Esophagus mucosa (tissue), 1 donor: Measurements from ENCODE around the gene BAHCC1. TPM values are rescaled to one million over a fixed set of nuclear protein-coding genes. Genes with fewer than 3 reads are reported as not detected.

Experiments used
- ATAC-seq: fragments of 200-7000 bp; cut with Tn5 transposase; one replicate; pipeline ENCODE4 v1.9.1; 2020
- total RNA-seq: library from RNA; stranded (reverse); gene quantifications from one replicate; pipeline ENCODE4 v1.2.4, GENCODE V29; 2023
- donor health status: DM: yes; HTN: yes; CAD: no.

The BAHCC1 gene
- total RNA-seq, 1 donor from 2014 or later, result 4.2 TPM

- ATAC-seq, result peak; percentile 1
Observed at GRCh38 chr17:81428121-81428515, 32.9 kb downstream of the BAHCC1 start.

DNA sequence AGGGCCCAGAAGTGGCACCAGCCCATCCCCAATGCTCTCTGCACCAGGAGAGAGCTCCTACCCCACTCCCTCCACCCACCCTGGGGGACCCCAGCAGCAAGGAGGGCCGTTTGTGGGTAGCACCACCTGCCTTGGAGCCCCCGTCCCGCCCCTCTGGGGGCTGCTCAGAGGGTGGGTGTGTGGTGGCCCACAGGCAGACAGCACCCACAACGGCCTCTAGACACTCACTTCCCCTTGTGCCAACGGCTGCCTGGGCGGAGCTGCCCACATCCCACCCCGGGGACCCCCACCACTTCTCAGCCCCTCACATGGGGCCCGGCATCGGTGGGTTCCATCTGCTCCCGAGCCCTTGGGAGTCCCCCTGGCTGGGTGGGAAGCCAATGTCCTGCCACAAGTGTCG, 33.3 kb downstream of the BAHCC1 start:
- ATAC-seq, result no peak

DNA sequence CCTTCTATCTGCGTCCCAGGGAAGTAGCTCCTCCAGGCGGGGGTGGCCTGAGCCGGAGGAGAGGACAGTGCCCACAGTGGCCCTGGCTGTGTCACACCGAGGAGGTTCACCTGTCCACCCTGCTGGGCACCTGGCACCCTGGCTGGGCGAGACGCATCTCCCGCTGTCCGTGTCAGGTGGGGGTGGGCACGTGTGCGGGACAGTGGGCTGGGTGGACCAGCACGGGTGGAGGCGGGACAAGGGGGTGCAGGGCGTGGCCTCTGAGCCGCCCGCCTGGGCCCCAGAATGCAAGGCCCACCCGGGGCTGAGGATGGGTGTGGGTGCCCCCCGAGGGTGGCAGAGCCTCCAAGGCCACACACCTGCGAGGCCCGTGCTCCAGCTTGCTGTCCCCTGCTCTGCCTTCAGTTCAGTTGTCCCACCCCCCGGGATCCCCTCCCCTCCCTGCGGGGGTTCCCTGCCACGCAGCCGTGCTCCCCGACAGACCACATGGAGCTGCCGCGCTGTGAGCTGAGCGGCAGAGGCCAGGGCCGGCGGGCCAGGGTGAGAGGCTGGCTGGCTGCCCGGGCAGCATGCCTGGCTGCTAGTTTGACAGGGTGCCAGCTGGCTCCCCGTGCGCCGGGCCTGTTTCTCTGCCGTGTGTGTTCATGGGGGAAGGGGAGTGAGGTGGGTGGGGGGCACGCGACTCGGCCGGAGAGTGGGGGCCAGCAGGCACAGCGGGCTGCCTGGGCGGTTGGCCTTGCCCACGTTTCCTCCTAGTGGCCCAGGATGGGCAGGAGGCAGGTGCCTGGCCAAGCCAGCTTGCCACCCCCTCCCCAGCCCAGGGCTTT, 33.9 kb downstream of the BAHCC1 start:
- peak; percentile 60 for ATAC-seq

DNA sequence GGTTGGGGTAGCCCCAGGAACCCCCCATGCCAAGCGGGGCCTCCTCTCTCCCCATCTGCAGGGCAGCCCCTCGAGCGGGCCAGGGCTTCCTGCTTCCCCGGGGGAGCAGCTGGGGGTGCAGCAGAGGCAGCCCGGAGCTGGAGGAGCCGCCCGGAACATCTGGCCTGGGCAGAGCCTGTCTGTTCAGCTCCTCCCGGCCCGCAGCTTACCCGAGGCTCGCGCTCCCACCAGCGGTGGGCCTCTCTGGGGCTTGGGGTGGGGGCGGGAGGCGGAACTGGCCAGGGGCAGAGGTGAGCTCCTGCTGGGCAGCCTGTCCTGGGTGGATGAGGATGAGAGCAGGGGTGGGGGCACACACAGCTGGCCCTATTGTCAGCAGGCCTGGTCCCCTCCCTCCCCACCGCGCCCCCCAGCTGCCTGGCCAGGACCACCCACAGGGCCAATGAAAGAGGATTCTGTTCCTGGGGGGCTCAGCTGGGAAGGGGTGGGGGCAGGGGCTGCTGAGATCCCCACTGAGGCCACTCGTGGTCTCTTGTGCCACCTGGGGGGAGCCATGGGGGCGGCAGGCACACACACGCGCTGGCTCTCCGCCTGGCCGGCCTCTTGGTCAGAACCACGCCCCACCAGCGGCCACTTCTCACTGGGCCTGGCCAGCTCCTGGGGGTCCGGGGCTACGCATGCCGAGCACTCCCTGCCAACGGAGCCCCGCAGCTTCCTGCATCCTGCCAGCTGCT, 34.7 kb downstream of the BAHCC1 start:
- ATAC-seq, result peak; percentile 24

GRCh38 chr17:81431545-81432482, 36.6 kb downstream of the BAHCC1 start:
- ATAC-seq, result no peak

DNA sequence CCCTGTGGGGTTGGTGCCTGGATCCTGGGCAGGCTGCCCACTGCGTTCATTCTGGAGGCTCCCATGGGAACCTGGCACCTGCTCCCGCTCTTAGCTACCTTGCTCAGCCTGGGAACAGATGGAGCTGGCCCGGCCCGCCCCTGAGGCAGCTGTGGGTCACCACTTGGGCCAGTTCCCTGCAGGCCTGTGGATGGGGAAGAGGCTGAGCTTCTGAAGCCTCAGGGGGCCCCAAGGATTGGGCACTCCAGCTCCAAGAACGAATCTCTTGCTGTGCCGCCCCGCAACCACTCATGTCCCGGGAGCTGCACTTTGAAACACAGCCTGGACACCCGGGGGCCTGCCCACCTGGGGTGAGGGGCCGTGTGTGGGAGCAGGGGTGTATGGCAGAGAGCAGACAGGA, 37.7 kb downstream of the BAHCC1 start:
- no peak for ATAC-seq

- no peak for ATAC-seq
Observed at GRCh38 chr17:81433656-81434055, 38.4 kb downstream of the BAHCC1 start.

DNA sequence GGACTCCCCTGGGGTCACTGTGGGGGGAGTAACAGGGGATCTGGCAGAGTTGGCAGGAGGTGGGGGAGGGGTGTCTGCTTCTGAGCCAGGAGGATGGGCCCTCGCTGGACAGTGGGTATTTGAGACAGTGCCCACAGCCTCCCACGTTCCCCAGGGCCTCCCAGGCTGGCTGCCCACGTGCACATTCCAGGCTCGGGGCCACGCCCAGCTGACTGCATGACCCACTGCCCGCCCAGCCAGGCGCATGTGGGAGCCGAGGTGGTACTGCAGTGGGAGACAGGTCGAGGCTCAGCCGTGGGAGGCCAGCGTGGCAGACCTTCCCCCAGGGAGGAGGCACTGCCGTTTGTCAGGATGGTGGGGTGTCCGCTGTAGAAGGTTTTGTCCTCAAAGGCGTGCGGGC, 38.8 kb downstream of the BAHCC1 start:
- no peak for ATAC-seq

DNA sequence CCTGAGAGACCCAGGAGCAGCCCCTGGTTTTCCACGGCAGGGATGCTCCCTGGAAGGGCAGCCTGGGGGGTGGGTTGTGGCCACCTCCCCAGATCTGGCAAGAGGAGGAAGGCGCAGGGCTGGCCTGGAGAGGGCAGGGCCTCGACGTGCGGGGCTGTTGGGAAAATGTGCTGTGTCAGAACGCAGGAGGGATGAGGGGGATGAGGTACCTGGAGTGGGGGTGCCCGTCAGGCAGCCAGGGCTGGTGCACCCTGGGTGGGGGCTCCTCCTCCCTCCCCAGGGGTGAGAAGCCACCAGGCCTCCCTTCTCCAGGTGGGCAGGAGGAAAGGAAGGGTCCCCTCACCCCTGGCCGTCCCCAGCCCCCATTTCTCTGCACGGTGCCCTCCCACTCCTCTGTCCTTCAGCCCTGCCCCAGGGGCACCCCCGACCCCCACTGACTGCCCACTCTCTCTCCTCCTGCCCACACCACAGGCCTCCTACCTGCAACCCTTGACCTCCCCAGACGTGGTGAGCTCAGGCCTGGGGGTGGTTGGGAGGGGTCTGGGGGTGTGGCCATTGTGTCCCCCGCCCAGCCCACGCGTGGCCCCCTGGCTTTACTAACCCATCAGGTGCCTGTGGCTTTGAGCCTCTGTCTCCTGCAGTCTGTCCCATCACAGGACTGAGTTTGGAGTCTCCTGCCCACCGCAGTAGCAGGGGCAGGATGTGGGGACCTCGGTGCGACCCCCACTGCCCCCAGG, 39.6 kb downstream of the BAHCC1 start:
- no peak for ATAC-seq

GRCh38 chr17:81435652-81436293, 40.5 kb downstream of the BAHCC1 start:
- ATAC-seq, result no peak

DNA sequence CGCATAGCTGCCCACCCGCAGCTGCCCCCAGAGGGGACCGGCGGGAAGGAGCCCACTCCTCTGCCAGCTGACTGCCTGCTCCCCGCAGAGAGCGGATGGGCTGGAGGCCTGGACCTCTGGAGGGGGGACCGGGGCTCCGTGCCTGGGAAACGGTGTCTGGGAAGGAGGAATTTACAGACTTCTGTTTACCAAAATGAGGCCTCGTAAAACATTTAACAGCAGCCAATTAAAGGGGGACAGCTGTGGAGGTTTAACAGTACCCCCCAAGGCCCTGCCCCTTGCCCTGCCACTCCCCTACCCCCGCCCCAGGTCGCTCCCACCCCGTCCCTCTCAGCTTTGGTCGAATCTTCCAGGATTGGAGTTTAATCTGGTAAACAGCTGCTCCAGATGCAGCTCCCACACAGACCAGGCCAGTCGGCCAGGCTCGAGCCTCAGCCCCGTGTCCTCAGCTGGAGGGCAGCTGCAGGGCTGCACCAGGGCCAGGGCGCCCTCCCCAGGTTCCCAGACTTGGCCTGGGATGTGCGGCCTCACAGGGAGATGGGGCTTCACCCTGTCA, 41.1 kb downstream of the BAHCC1 start:
- ATAC-seq, result no peak

DNA sequence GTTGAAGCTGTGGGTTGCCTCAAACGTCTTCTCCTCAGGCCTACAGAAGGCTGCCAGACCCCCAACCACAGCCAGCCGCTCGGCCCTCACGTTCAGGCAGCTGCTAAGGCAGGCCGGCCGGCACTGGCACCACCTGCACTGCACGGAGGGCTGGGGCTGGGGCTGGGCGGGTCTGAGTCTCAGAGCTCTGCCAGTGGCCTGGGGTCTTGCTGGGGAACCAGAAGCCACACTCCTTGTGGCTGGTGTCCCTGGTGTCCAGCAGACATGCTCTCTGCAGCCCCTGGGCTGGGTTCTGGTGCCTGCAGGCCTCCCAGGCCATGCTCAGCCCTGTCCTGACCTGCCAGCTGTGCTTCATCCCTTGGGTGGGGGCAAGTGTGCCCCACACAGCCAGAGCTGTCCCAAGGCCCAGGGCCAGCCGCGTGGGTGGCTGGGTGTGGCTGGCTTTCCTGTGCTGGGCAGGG, 42.0 kb downstream of the BAHCC1 start:
- ATAC-seq, result peak; percentile 7

GRCh38 chr17:81438007-81438659, 42.9 kb downstream of the BAHCC1 start:
- no peak for ATAC-seq

- ATAC-seq, result no peak
Observed at GRCh38 chr17:81438688-81439087, 43.4 kb downstream of the BAHCC1 start.

DNA sequence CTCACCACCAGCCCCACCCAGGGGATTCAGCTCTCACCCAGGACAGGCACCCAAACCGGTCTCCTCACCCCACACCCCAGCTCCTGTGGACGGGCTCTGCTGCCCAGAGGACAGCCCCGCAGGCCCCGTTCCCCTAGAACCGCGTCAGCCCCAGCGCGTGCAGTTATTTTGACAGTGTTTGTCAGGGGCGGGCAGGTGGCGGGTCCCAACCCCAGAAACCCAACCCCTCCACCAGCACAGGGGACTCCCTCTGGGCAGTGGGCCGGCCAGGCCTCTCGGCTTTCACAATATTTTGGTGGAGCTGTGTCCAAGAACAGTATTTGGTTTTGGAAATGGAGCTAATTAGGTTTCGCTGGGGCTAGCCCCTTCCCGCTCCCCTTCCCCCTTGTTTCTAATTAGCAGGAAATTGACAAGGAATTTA, 44.8 kb downstream of the BAHCC1 start:
- ATAC-seq, result no peak

GRCh38 chr17:81440511-81441244, 45.4 kb downstream of the BAHCC1 start:
- ATAC-seq, result no peak

DNA sequence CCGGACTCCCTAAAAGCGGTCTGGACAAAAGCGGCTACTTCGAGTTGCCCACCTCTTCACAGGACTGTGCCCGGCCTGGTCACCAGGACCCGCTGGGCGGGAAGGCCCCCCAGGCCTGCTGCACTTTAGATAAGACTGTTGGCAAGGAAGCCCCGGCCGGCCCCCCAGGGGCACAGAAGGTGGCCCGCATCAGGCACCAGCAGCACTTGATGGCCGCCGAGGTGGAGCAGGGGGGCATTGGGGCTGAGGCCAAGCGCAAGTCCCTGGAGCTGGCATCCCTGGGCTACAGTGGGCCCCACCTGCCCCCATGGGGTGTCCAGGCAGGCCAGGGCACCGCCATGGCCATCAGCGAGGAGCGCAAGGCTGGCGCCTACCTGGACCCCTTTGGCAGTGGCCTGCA, 47.5 kb downstream of the BAHCC1 start:
- no peak for ATAC-seq

GRCh38 chr17:81443269-81443668, 48.0 kb downstream of the BAHCC1 start:
- no peak for ATAC-seq

DNA sequence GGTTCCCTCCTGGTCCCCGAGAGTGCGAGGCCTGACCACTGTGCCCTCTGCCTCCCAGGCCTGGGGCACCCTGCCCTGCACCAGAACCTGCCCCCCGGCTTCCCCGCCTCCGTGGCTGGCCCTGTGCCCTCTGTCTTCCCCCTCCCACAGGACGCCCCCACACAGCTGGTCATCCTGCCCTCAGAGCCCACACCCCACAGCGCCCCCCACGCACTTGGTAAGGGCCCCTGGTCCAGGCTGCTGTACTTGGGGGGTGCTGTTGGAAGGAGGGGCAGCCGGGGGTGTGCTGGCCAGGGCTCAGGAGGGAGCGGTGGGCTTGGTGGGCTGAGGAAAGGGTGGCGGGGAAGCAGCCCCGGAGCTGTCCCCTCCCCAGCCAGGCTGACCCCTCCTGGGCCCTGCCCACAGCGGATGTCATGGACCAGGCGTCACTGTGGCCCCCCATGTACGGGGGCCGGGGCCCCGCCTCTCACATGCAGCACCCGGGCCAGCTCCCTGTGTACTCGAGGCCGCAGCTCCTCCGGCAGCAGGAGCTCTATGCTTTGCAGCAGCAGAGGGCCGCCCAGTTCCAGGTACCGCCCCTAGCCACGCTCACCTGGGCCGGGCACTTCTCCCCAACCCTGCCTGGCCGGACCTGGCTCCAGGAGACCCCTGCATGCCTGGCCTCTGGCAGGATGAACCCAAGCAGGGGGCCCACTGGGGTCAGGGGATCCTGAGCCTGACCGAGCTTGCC, 49.5 kb downstream of the BAHCC1 start:
- ATAC-seq, result peak; percentile 2
